ENCODE results near the gene C20orf141.

DNA sequence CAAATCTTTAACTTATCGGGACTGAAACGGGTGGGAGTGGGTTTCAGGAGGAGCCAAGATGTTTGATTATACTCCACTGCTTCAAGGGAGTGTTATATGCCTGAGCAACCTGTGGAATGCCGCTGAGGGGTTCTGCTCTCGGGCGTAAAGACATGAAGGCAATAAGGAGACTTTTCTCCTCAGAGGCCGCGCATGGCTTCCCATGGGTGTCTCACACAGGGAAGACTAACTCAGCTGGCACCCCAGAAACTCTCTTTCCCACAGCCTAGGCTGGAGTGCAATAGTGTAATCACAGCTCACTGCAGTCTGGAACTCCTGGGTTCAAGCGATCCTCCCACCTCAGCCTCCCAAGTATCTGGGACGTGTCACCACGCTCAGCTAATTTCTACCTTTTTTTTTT is 5.1 kb upstream of the C20orf141 start:
- no peak for TF ChIP-seq CTCF (IDR thresholded peaks at IDR 0.05; ENCODE audit: borderline replicate concordance, extremely low read depth, low read length, poor library complexity, severe bottlenecking)
- no peak for TF ChIP-seq EZH2 (IDR thresholded peaks at IDR 0.05; ENCODE audit: borderline replicate concordance, low read depth, low read length, severe bottlenecking)
